H1 (cell line): ENCODE results near the gene NIM1K. TPM values are rescaled to one million over a fixed set of nuclear protein-coding genes. Genes with fewer than 3 reads are reported as not detected.

ENCODE experiments used
- CTCF ChIA-PET: fragments of 300-600 bp; sonication (Branson Sonifier 250); formaldehyde crosslinking; loops from one replicate; lab custom pipeline; 2021; ENCODE audit not compliant: partially characterized antibody; lab: Charles Lee
- POLR2A ChIA-PET: fragments of 300-600 bp; sonication (Branson Sonifier 250); formaldehyde crosslinking; loops from one replicate; lab custom pipeline; 2021; ENCODE audit warnings: inconsistent platforms; ENCODE audit not compliant: partially characterized antibody; lab: Charles Lee
- DNase-seq, 2 experiments: peaks; one replicate each; pipeline versions ENCODE4 v3.0.0 to v3.0.0-alpha.2; 2010 to 2022; ENCODE audit warnings: low spot score in 2 of 2, low read depth in 1 of 2, mixed read lengths in 1 of 2
- FAIRE-seq: peaks from 2 replicates; lab custom pipeline; 2011; peaks lifted over from hg19 to GRCh38; lab: Jason Lieb, UNC
- H2AFZ ChIP-seq: 2 replicates; pipeline ENCODE4 v1.8.1; 2012; ENCODE audit warnings: low read length, inconsistent platforms
- H2AK5ac ChIP-seq: 2 replicates; pipeline ENCODE4 v1.6.1; 2013; ENCODE audit warnings: low read depth, low read length
- H2BK120ac ChIP-seq: replicated peaks from 2 replicates; pipeline ENCODE3; 2013; ENCODE audit warnings: low read depth, low read length, inconsistent platforms
- H2BK12ac ChIP-seq: 2 replicates; pipeline ENCODE4 v1.6.1; 2013; ENCODE audit warnings: low read depth, low read length
- H2BK15ac ChIP-seq: 2 replicates; pipeline ENCODE4 v1.6.1; 2013; ENCODE audit warnings: low read length
- H2BK20ac ChIP-seq: 2 replicates; pipeline ENCODE4 v1.6.1; 2013; ENCODE audit warnings: low read length
- H2BK5ac ChIP-seq: 2 replicates; pipeline ENCODE4 v1.6.1; 2013; ENCODE audit warnings: low read depth, low read length
- H3K14ac ChIP-seq: 2 replicates; pipeline ENCODE4 v1.6.1; 2013; ENCODE audit warnings: inconsistent platforms; ENCODE audit not compliant: insufficient read length
- H3K18ac ChIP-seq: 2 replicates; pipeline ENCODE4 v1.6.1; 2013; ENCODE audit warnings: low read length; ENCODE audit errors: extremely low read depth
- H3K23ac ChIP-seq: 2 replicates; pipeline ENCODE4 v1.6.1; 2013; ENCODE audit warnings: inconsistent platforms; ENCODE audit not compliant: insufficient read length
- H3K23me2 ChIP-seq: 2 replicates; pipeline ENCODE4 v1.6.1; 2013; ENCODE audit warnings: low read depth, low read length
- H3K27ac ChIP-seq: 2 replicates; pipeline ENCODE4 v1.6.1; 2011; ENCODE audit warnings: low read depth, low read length, inconsistent platforms
- H3K27me3 ChIP-seq, 4 experiments: replicated peaks in 1 of 4; 1 replicate in 1 of 4; 2 replicates in 3 of 4; pipeline versions ENCODE4 v1.6.1 to v1.8.1; 2011 to 2013; ENCODE audit warnings: low read length in 3 of 4, mild to moderate bottlenecking in 3 of 4, inconsistent platforms in 2 of 4, mixed read lengths in 2 of 4, moderate library complexity in 1 of 4; ENCODE audit not compliant: control insufficient read depth in 3 of 4, insufficient read depth in 3 of 4; ENCODE audit errors: extremely low read depth in 1 of 4
- H3K36me3 ChIP-seq, 4 experiments: 2 replicates each; pipeline versions ENCODE4 v1.6.1 to v1.8.1; 2011 to 2013; ENCODE audit warnings: mild to moderate bottlenecking in 4 of 4, low read length in 3 of 4, moderate library complexity in 2 of 4, control low read depth in 1 of 4, inconsistent platforms in 1 of 4; ENCODE audit not compliant: insufficient read depth in 4 of 4, control insufficient read depth in 2 of 4
- H3K4ac ChIP-seq: replicated peaks from 2 replicates; pipeline ENCODE3; 2013; ENCODE audit warnings: low read length, low read depth, mixed read lengths, inconsistent platforms; ENCODE audit not compliant: insufficient read length
- H3K4me1 ChIP-seq, 4 experiments: replicated peaks in 1 of 4; 1 replicate in 1 of 4; 2 replicates in 3 of 4; pipeline versions ENCODE4 v1.6.1 to v1.8.1; 2011 to 2013; ENCODE audit warnings: low read length in 3 of 4, inconsistent platforms in 2 of 4, mixed read lengths in 1 of 4; ENCODE audit not compliant: insufficient read depth in 4 of 4, control insufficient read depth in 3 of 4
- H3K4me2 ChIP-seq, 2 experiments: 2 replicates each; pipeline versions ENCODE4 v1.6.1 to v1.8.1; 2011 to 2013; ENCODE audit warnings: low read depth in 2 of 2, low read length in 2 of 2, control low read depth in 1 of 2, inconsistent platforms in 1 of 2, mild to moderate bottlenecking in 1 of 2; ENCODE audit not compliant: insufficient read depth in 1 of 2
- H3K4me3 ChIP-seq, 4 experiments: fragments of 200-600, 300-600 bp in 1 of 4; sonication (generic), shearing (Covaris generic), sonication (Bioruptor Twin) in 1 of 4; 2 replicates each; pipeline versions ENCODE4 v1.5.1 to v1.8.1; 2011 to 2016; ENCODE audit warnings: low read length in 4 of 4, low read depth in 3 of 4, control low read depth in 2 of 4, inconsistent platforms in 2 of 4, mild to moderate bottlenecking in 2 of 4, mixed read lengths in 1 of 4, moderate library complexity in 1 of 4; ENCODE audit not compliant: insufficient read depth in 2 of 4; ENCODE audit errors: extremely low read depth in 1 of 4
- H3K56ac ChIP-seq: replicated peaks from 2 replicates; pipeline ENCODE3; 2013; ENCODE audit warnings: low read depth, mild to moderate bottlenecking, mixed read lengths, low read length, inconsistent platforms; ENCODE audit not compliant: insufficient read length
- H3K79me1 ChIP-seq: 2 replicates; pipeline ENCODE4 v1.6.1; 2013; ENCODE audit warnings: low read depth, low read length, control low read depth
- H3K79me2 ChIP-seq, 2 experiments: 2 replicates each; pipeline versions ENCODE4 v1.6.1 to v1.8.1; 2012 to 2013; ENCODE audit warnings: low read length in 2 of 2, mild to moderate bottlenecking in 2 of 2, inconsistent platforms in 1 of 2; ENCODE audit not compliant: insufficient read depth in 2 of 2, control insufficient read depth in 1 of 2
- H3K9ac ChIP-seq, 4 experiments: replicated peaks in 1 of 4; 1 replicate in 1 of 4; 2 replicates in 3 of 4; pipeline versions ENCODE4 v1.6.1 to v1.8.1; 2011 to 2013; ENCODE audit warnings: low read depth in 3 of 4, low read length in 3 of 4, control low read depth in 2 of 4, mild to moderate bottlenecking in 2 of 4, moderate library complexity in 2 of 4, inconsistent platforms in 1 of 4; ENCODE audit errors: extremely low read depth in 1 of 4
- H3K9me3 ChIP-seq, 2 experiments: 2 replicates each; pipeline versions ENCODE4 v1.6.1 to v1.8.1; 2012 to 2013; ENCODE audit warnings: mild to moderate bottlenecking in 2 of 2, moderate library complexity in 2 of 2, control low read depth in 1 of 2, inconsistent platforms in 1 of 2, low read depth in 1 of 2, low read length in 1 of 2, mixed read lengths in 1 of 2; ENCODE audit not compliant: insufficient read depth in 2 of 2
- H4K20me1 ChIP-seq, 2 experiments: replicated peaks in 1 of 2; 2 replicates each; pipeline versions ENCODE3 to v1.8.1; 2011 to 2013; ENCODE audit warnings: inconsistent platforms in 2 of 2, low read length in 2 of 2, mild to moderate bottlenecking in 1 of 2; ENCODE audit not compliant: insufficient read depth in 2 of 2, control insufficient read depth in 1 of 2
- H4K5ac ChIP-seq: 2 replicates; pipeline ENCODE4 v1.6.1; 2013; ENCODE audit warnings: low read length, low read depth, mixed read lengths, inconsistent platforms; ENCODE audit not compliant: insufficient read length
- H4K8ac ChIP-seq: 2 replicates; pipeline ENCODE4 v1.8.0; 2013; ENCODE audit warnings: mild to moderate bottlenecking, moderate library complexity, low read length, inconsistent platforms; ENCODE audit not compliant: insufficient read depth; ENCODE audit errors: extremely low read depth
- H4K91ac ChIP-seq: replicated peaks from 2 replicates; pipeline ENCODE3; 2013; ENCODE audit warnings: low read length, mixed read lengths, inconsistent platforms; ENCODE audit not compliant: insufficient read length
- BACH1 ChIP-seq: IDR thresholded peaks from 2 replicates; pipeline ENCODE4 v1.6.1; 2012; ENCODE audit warnings: low read length, improper control_type of control experiment
- HDAC2 ChIP-seq, 2 experiments: fragments of 300-600 bp in 1 of 2; sonication (generic) in 1 of 2; IDR thresholded peaks; 2 replicates each; pipeline ENCODE4 v1.6.1; 2011 to 2012; ENCODE audit warnings: low read depth in 2 of 2, low read length in 2 of 2, mild to moderate bottlenecking in 2 of 2, moderate library complexity in 2 of 2, borderline replicate concordance in 1 of 2, inconsistent platforms in 1 of 2
- HDAC6 ChIP-seq: IDR thresholded peaks from one replicate; pipeline ENCODE4 v1.7.1; 2012; ENCODE audit warnings: low read depth, mild to moderate bottlenecking, inconsistent platforms, low read length, moderate library complexity
- JUND ChIP-seq: IDR thresholded peaks from 2 replicates; pipeline ENCODE4 v1.6.1; 2011; ENCODE audit warnings: mild to moderate bottlenecking, improper control_type of control experiment, low read length
- KDM4A ChIP-seq: IDR thresholded peaks from one replicate; pipeline ENCODE4 v1.7.1; 2012; ENCODE audit warnings: low read depth, mild to moderate bottlenecking, moderate library complexity, low read length, inconsistent platforms; ENCODE audit not compliant: severe bottlenecking
- PHF8 ChIP-seq: fragments of 200-600 bp; sonication (generic); conservative IDR thresholded peaks from 2 replicates; pipeline ENCODE4 v1.7.1; 2012; ENCODE audit warnings: low read depth, mild to moderate bottlenecking, inconsistent platforms, low read length, moderate library complexity
- POLR2A ChIP-seq, 2 experiments: IDR thresholded peaks; 1 replicate in 1 of 2; 2 replicates in 1 of 2; pipeline ENCODE4 v1.6.1; 2011; ENCODE audit warnings: low read depth in 2 of 2, low read length in 2 of 2, mild to moderate bottlenecking in 2 of 2; ENCODE audit errors: control extremely low read depth in 1 of 2
- SP4 ChIP-seq: IDR thresholded peaks from 2 replicates; pipeline ENCODE4 v1.6.1; 2012; ENCODE audit warnings: low read length, inconsistent platforms
- SRF ChIP-seq: IDR thresholded peaks from 2 replicates; pipeline ENCODE4 v1.6.1; 2011; ENCODE audit warnings: mild to moderate bottlenecking, low read depth, low read length, moderate library complexity
- TAF1 ChIP-seq: IDR thresholded peaks from 2 replicates; pipeline ENCODE4 v1.6.1; 2011; ENCODE audit warnings: mild to moderate bottlenecking, low read depth, low read length
- WGBS, 2 experiments: shearing (Covaris generic) in 1 of 2; methylation state at CpG; one replicate each; pipeline versions ENCODE4 v1.1.6 to v1.1.7; 2013 to 2015; ENCODE audit warnings: low lambda C conversion rate in 2 of 2, mixed read lengths in 2 of 2, inconsistent platforms in 1 of 2, low coverage in 1 of 2, missing lambda C conversion rate in 1 of 2; ENCODE audit not compliant: insufficient replicate concordance in 2 of 2, insufficient coverage in 1 of 2, insufficient read length in 1 of 2; ENCODE audit errors: extremely low coverage in 1 of 2, missing lambda C conversion rate in 1 of 2; 5-methylcytosine and 5-hydroxymethylcytosine counted together
- polyA plus RNA-seq, 7 experiments: library from polyadenylated mRNA; depleted of rRNA in 3 of 7; stranded (reverse) in 5 of 7; unstranded in 2 of 7; fragments of >200 nt in 5 of 7; fragments of 200-250 nt in 2 of 7; gene quantifications; 1 replicate in 5 of 7; 2 replicates in 1 of 7; 4 replicates in 1 of 7; pipeline versions ENCODE4 v1.2.1 to v1.2.3, GENCODE V29; 2011 to 2013; ENCODE audit warnings: missing spikeins in 2 of 7, mixed read lengths in 2 of 7
- total RNA-seq: library from RNA; stranded (reverse); fragmentation: NEBNext Ultra II Directional; extraction: Animal tissue kit (Norgen Biotek cat#: 25700); gene quantifications from 2 replicates; pipeline ENCODE4 v1.2.1, GENCODE V29; 2021
- TF ChIP-seq, protein P1 (sequence below): IDR thresholded peaks from 2 replicates; pipeline ENCODE4 v1.6.1; 2012; ENCODE audit warnings: inconsistent platforms

The NIM1K gene
- total and polyA plus RNA-seq, 2 of the 8 experiments (the other 6 are each of a cell fraction or from before 2014, with no cell fraction given), result not detected

DNA sequence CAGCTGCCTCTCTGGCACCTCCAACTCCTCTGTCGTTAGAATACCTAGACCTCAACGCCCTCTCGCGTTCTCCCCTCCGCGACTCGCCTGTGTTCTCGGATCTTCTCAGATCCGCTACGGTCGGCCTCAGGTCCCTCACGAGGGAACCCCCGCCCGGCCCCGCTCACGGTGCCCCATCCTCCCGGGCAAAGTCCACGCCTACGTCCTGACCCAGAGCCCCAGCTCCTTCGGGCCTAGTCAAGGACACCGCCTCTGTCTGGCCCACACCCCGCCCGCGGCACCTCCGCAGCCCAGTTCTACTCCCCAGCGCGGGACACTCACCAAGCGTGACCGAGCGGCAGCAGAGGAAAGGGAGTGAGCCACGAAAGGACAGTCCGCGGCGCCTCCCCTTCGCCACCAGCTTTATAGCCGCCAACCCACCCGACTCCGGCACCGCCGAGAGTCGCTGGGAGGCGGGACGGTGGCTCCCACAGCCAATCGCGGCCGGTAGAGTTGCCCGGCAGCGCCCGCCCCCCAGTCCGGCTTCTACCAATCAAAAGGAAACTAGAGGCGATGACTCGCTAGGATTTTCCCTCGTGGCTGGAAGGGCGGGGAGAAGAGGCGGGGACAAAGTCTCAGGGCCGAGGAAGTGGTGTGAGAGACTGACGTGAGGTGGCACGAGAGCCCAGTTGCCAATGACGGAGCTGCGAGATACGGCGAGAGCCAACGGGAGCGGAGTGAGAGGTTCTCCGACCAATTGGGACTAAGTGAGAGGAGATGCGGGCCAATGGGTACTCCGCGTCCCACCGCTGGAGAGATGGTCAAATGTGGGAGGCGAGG lies 121.2 kb downstream of the NIM1K start, which contains the start of gene HMGCS1:
Gene HMGCS1, minus strand, starts transcription at position 378 of the 819 bp plus-strand sequence. CDS start 14,447 bp downstream, outside the sequence.
- peaks cover 36 to 50% of the 10 kb centered on the region in 2 experiments for H3K79me2 ChIP-seq
- H3K14ac ChIP-seq, result no peak within 1 kb of the TSS
- H2BK5ac ChIP-seq, result peak within 1 kb of the TSS; percentile 97
- peak within 1 kb of the TSS; percentile 78 for H3K18ac ChIP-seq
- peaks cover 0 to 14% (median 10%) of the 10 kb centered on the region in 4 experiments; a peak in 6 of 7 replicates for H3K4me1 ChIP-seq
- H4K20me1 ChIP-seq, result peaks cover 17 to 26% of the 10 kb centered on the region in 2 experiments
- FAIRE-seq (peak; percentile 92), DNase-seq (peak; percentile 94 to 99)
- peaks cover 0 to 17% (median 0%) of the 10 kb centered on the region in 4 experiments; a peak in 1 of 8 replicates for H3K36me3 ChIP-seq
- H4K8ac ChIP-seq, result peak within 1 kb of the TSS; percentile 93; the same call in 1 of the 2 replicates
- H2BK120ac ChIP-seq, result peak within 1 kb of the TSS; percentile 89
- H3K9ac ChIP-seq, result peak within 1 kb of the TSS; percentile 78 to 85 (median 82)
- peak within 1 kb of the TSS; percentile 25 for H2AFZ ChIP-seq
- no peak within 1 kb of the TSS; the same call in 1 of the 2 replicates for H2BK15ac ChIP-seq
- H3K4me3 ChIP-seq, result peak within 1 kb of the TSS; percentile 63 to 93 (median 90)
- peak within 1 kb of the TSS; percentile 91 for H3K56ac ChIP-seq
- no peak within 1 kb of the TSS for H3K23ac ChIP-seq
- H3K9me3 ChIP-seq, result no peaks in the 10 kb centered on the region
- H3K4me2 ChIP-seq, result peak within 1 kb of the TSS; percentile 80 to 95
- H3K23me2 ChIP-seq, result peaks cover 2% of the 10 kb centered on the region
- H3K27me3 ChIP-seq, result no peaks in the 10 kb centered on the region
- H2BK12ac ChIP-seq, result peak within 1 kb of the TSS; percentile 42
- peak within 1 kb of the TSS; percentile 2; the same call in 1 of the 2 replicates for H2BK20ac ChIP-seq
- POLR2A ChIA-PET, result interaction anchor here (0.6 to 2.2 kb wide), 9 partner anchors 8 to 213 kb away, joined by 3 to 9 read pairs (median 3); partner anchors contain the start of genes TMEM267 and ZNF131
- peak within 1 kb of the TSS; percentile 81 for H4K5ac ChIP-seq
- H3K4ac ChIP-seq, result peak within 1 kb of the TSS; percentile 54
- peak within 1 kb of the TSS; percentile 91 for H4K91ac ChIP-seq
- no peak within 1 kb of the TSS for H2AK5ac ChIP-seq
- peak within 1 kb of the TSS; percentile 81 for H3K27ac ChIP-seq
- CTCF ChIA-PET, result interaction anchor here (0.8 to 2.6 kb wide), 8 partner anchors 13 to 249 kb away, joined by 3 to 12 read pairs (median 3); partner anchors contain the start of genes NIM1K and TMEM267
- H3K79me1 ChIP-seq, result no peaks in the 10 kb centered on the region
- WGBS, 2 experiments, result 1% methylated on average over 48 of the region's 70 CpGs; no CpG with 5 or more reads in 1 of the 2 experiments
- TF ChIP-seq, protein P1, sequence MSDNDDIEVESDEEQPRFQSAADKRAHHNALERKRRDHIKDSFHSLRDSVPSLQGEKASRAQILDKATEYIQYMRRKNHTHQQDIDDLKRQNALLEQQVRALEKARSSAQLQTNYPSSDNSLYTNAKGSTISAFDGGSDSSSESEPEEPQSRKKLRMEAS, result peak; percentile 91
- TF ChIP-seq SRF (no peak), HDAC6 (no peak), KDM4A (peak; percentile 75), HDAC2 (IDR thresholded peaks at IDR 0.05; ENCODE audit: borderline replicate concordance in 1 of 2, low read depth in 2 of 2, low read length in 2 of 2) (peak in 1 of 2 experiments; percentile 64; a peak in 2 of 4 replicates), SP4 (0 out of 2 replicates have a peak, but pooled peaks have one; percentile 65), TAF1 (peak; percentile 79), JUND (0 out of 2 replicates have a peak, but pooled peaks have one; percentile 18), PHF8 (peak; percentile 93), POLR2A (IDR thresholded peaks at IDR 0.05; ENCODE audit: control extremely low read depth in 1 of 2, low read depth in 2 of 2, low read length in 2 of 2) (peak; percentile 46 to 71; a peak in 2 of 3 replicates), BACH1 (peak; percentile 29; the same call in 1 of the 2 replicates)
